Aorta (tissue), 5 donors: ENCODE results near the gene SUSD1. TPM values are rescaled to one million over a fixed set of nuclear protein-coding genes. Genes with fewer than 3 reads are reported as not detected.
A peak's percentile ranks its signal among the peaks of the same experiment; 100 is the strongest.

Experiments used
- ATAC-seq: fragments of 200-7000 bp; cut with Tn5 transposase; one replicate; pipeline ENCODE4 v1.9.1; 2022; ENCODE audit warnings: moderate library complexity; ENCODE audit not compliant: low FRiP score
- DNase-seq, 2 donors: peaks; one replicate each; pipeline ENCODE4 v3.0.0-alpha.2; 2020
- H3K27ac ChIP-seq, 2 donors: one replicate each; pipeline ENCODE4 v1.5.1; 2013; ENCODE audit warnings: low read length in 2 of 2, mild to moderate bottlenecking in 2 of 2, moderate library complexity in 2 of 2, control low read depth in 1 of 2, inconsistent platforms in 1 of 2, low read depth in 1 of 2
- H3K27me3 ChIP-seq, 2 donors: one replicate each; pipeline ENCODE4 v1.6.1; 2013; ENCODE audit warnings: control low read depth in 1 of 2, low read length in 1 of 2, mild to moderate bottlenecking in 1 of 2, moderate library complexity in 1 of 2; ENCODE audit not compliant: insufficient read depth in 2 of 2, control insufficient read depth in 1 of 2
- H3K36me3 ChIP-seq, 2 donors: one replicate each; pipeline ENCODE4 v1.6.1; 2013; ENCODE audit warnings: control low read depth in 1 of 2, low read length in 1 of 2, mild to moderate bottlenecking in 1 of 2; ENCODE audit not compliant: insufficient read depth in 2 of 2, control insufficient read depth in 1 of 2
- H3K4me1 ChIP-seq, 2 donors: one replicate each; pipeline ENCODE4 v1.6.1; 2013; ENCODE audit warnings: low read length in 2 of 2, control low read depth in 1 of 2, mild to moderate bottlenecking in 1 of 2, moderate library complexity in 1 of 2; ENCODE audit not compliant: insufficient read depth in 2 of 2, control insufficient read depth in 1 of 2
- H3K4me3 ChIP-seq, 2 donors: one replicate each; pipeline ENCODE4 v1.5.1; 2013; ENCODE audit warnings: low read length in 2 of 2, control low read depth in 1 of 2, mild to moderate bottlenecking in 1 of 2
- H3K9me3 ChIP-seq: one replicate; pipeline ENCODE4 v1.6.1; 2013; ENCODE audit warnings: mild to moderate bottlenecking, low read length; ENCODE audit not compliant: control insufficient read depth
- WGBS, 2 donors: extraction: QIAGEN DNeasy Blood & Tissue Kit; methylation state at CpG; one replicate each; pipeline ENCODE4 v1.1.7; 2013; 5-methylcytosine and 5-hydroxymethylcytosine counted together
- intact Hi-C, 2 donors: fragments of 100-400 bp; cut with DNase I; formaldehyde crosslinking; loops; one replicate each; pipeline versions ENCODE4 v1.14.2 to v1.15.0; 2022
- polyA plus RNA-seq, 2 donors: library from polyadenylated mRNA; stranded (reverse); fragments of 200-250 nt; gene quantifications; one replicate each; pipeline ENCODE4 v1.2.3, GENCODE V29; 2013
- total RNA-seq, 2 donors: library from RNA; stranded (reverse); fragmentation: NEBNext Ultra II Directional; extraction: Animal tissue kit (Norgen Biotek cat#: 25700); gene quantifications; one replicate each; pipeline ENCODE4 v1.2.1, GENCODE V29; 2021
- donor health status: healthy with polysubstance abuse.
- donor health status: Bipolar disorder and iron deficiency.
- donor health status: DM: no; HTN: no; CAD: no.
- donor health status: DM: no; HTN: no; CAD: no.
- donor health status: DM: yes; HTN: yes; CAD: no.

The SUSD1 gene
- total and polyA plus RNA-seq, 4 donors, result 3.4 to 14.3 (median 9.0) TPM

- Histone ChIP-seq H3K27me3 (no peaks in the 10 kb centered on the region), H3K9me3 (no peaks in the 10 kb centered on the region), H3K36me3 (no peaks in the 10 kb centered on the region), H3K27ac (no peak overlapping the region), H3K4me1 (no peaks in the 10 kb centered on the region), H3K4me3 (no peak overlapping the region)
- no peak for ATAC-seq
- 62% methylated on average over 9 of the region's 9 CpGs for WGBS, 2 donors
- no peak for DNase-seq
- intact Hi-C loops, result no loop called here
Measured at GRCh38 chr9:112110094-112110776, 64.9 kb downstream of the SUSD1 start.

GRCh38 chr9:112104901-112105300, 70.2 kb downstream of the SUSD1 start:
- intact Hi-C loops, result no loop called here
- Histone ChIP-seq H3K9me3 (no peaks in the 10 kb centered on the region), H3K27me3 (no peaks in the 10 kb centered on the region), H3K36me3 (no peaks in the 10 kb centered on the region), H3K4me1 (no peaks in the 10 kb centered on the region), H3K27ac (no peak overlapping the region), H3K4me3 (no peak overlapping the region)
- ATAC-seq (no peak), DNase-seq (no peak)
- WGBS, 2 donors, result 75 to 82% methylated on average over 4 of the region's 4 CpGs

- WGBS, 2 donors, result 96 to 98% methylated on average over 2 of the region's 2 CpGs
- no peaks in the 10 kb centered on the region for H3K4me1 ChIP-seq
- H3K36me3 ChIP-seq, result no peaks in the 10 kb centered on the region
- H3K9me3 ChIP-seq, result no peaks in the 10 kb centered on the region
- DNase-seq (no peak), ATAC-seq (no peak)
- H3K27me3 ChIP-seq, result no peaks in the 10 kb centered on the region
- intact Hi-C loops, result no loop called here
- H3K4me3 ChIP-seq, result no peak overlapping the region
- no peak overlapping the region for H3K27ac ChIP-seq
Measured at GRCh38 chr9:112104401-112104800, 70.7 kb downstream of the SUSD1 start.

- no peak for ATAC-seq
- intact Hi-C loops, result no loop called here
Measured at GRCh38 chr9:112103405-112103804, 71.7 kb downstream of the SUSD1 start.

GRCh38 chr9:112097712-112098688, 77.1 kb downstream of the SUSD1 start:
- whole genome bisulfite sequencing, 2 donors, result 75% methylated on average over 15 of the region's 15 CpGs
- DNase-seq, result peak in 1 of 2 donors; percentile 63

More at GRCh38 chr9:112103405-112103804, 71.7 kb downstream of the SUSD1 start:
- Histone ChIP-seq H3K4me3 (no peak overlapping the region), H3K36me3 (no peaks in the 10 kb centered on the region), H3K4me1 (no peaks in the 10 kb centered on the region), H3K27me3 (no peaks in the 10 kb centered on the region), H3K9me3 (no peaks in the 10 kb centered on the region), H3K27ac (no peak overlapping the region)
- no peak for DNase-seq
- 94 to 96% methylated on average over 5 of the region's 5 CpGs for WGBS, 2 donors

GRCh38 chr9:112094948-112095681, 80.0 kb downstream of the SUSD1 start:
- ATAC-seq (no peak), DNase-seq (no peak)
- Histone ChIP-seq H3K4me1 (no peaks in the 10 kb centered on the region), H3K9me3 (no peaks in the 10 kb centered on the region), H3K27me3 (no peaks in the 10 kb centered on the region), H3K27ac (no peak overlapping the region), H3K36me3 (peaks cover 0 to 3% of the 10 kb centered on the region in 2 donors), H3K4me3 (no peak overlapping the region)
- intact Hi-C loops, result loop anchor here in 1 of 2 donors (5.0 kb wide), 1 partner anchor 267 kb away; no protein-coding TSS in a partner anchor
- 83% methylated on average over 9 of the region's 9 CpGs for WGBS, 2 donors

More at GRCh38 chr9:112097712-112098688, 77.1 kb downstream of the SUSD1 start:
- no peak overlapping the region for H3K27ac ChIP-seq
- intact Hi-C loops, result loop anchor here (1.0 to 5.0 kb wide), 2 partner anchors 263 to 264 kb away; no protein-coding TSS in a partner anchor
- no peaks in the 10 kb centered on the region for H3K27me3 ChIP-seq
- H3K9me3 ChIP-seq, result no peaks in the 10 kb centered on the region
- no peak overlapping the region for H3K4me3 ChIP-seq
- peak; percentile 81 for ATAC-seq
- no peaks in the 10 kb centered on the region for H3K4me1 ChIP-seq
- peaks cover 0 to 3% of the 10 kb centered on the region in 2 donors for H3K36me3 ChIP-seq

GRCh38 chr9:112094241-112094640, 80.9 kb downstream of the SUSD1 start:
- Histone ChIP-seq H3K4me3 (no peak overlapping the region), H3K27ac (no peak overlapping the region), H3K9me3 (no peaks in the 10 kb centered on the region), H3K27me3 (no peaks in the 10 kb centered on the region), H3K4me1 (no peaks in the 10 kb centered on the region), H3K36me3 (peaks cover 0 to 3% of the 10 kb centered on the region in 2 donors)
- DNase-seq (no peak), ATAC-seq (no peak)
- 34 to 38% methylated on average over 2 of the region's 2 CpGs for WGBS, 2 donors
- intact Hi-C loops, result no loop called here

- DNase-seq, result no peak
- Histone ChIP-seq H3K4me3 (no peak overlapping the region), H3K36me3 (peaks cover 0 to 3% of the 10 kb centered on the region in 2 donors), H3K27me3 (no peaks in the 10 kb centered on the region), H3K4me1 (no peaks in the 10 kb centered on the region), H3K9me3 (no peaks in the 10 kb centered on the region), H3K27ac (no peak overlapping the region)
- intact Hi-C loops, result no loop called here
- ATAC-seq, result no peak
- WGBS, 2 donors, result 61 to 77% methylated on average over 3 of the region's 3 CpGs
Measured at GRCh38 chr9:112093870-112094216, 81.3 kb downstream of the SUSD1 start.
